Caco-2 (cell line): Measurements from ENCODE around the gene XIRP2. TPM values are rescaled to one million over a fixed set of nuclear protein-coding genes. Genes with fewer than 3 reads are reported as not detected.
A peak's percentile ranks its signal among the peaks of the same experiment; 100 is the strongest.

Source experiments
- BruUV-seq: library from RNA; stranded (reverse); fragments of 400-500 nt; replicated peaks from 2 replicates; lab custom pipeline; 2021; lab: Mats Ljungman, UMichigan
- CTCF ChIA-PET: fragments of 300-600 bp; sonication (Branson Sonifier 250); formaldehyde crosslinking; loops from one replicate; lab custom pipeline; 2022; ENCODE audit warnings: antibody characterized with exemption; lab: Charles Lee
- POLR2A ChIA-PET: fragments of 300-600 bp; sonication (Branson Sonifier 250); formaldehyde crosslinking; loops from one replicate; lab custom pipeline; 2022; ENCODE audit warnings: antibody characterized with exemption; lab: Charles Lee
- DNase-seq, 2 experiments: peaks; one replicate each; pipeline versions ENCODE4 v3.0.0 to v3.0.0-alpha.2; 2020 to 2022
- H3K27me3 ChIP-seq: replicated peaks from 2 replicates; pipeline ENCODE4 v1.6.0; 2011; ENCODE audit warnings: low read length; ENCODE audit not compliant: control insufficient read depth, insufficient read depth
- H3K36me3 ChIP-seq: 2 replicates; pipeline ENCODE4 v1.5.1; 2011; ENCODE audit warnings: low read length; ENCODE audit not compliant: control insufficient read depth, insufficient read depth
- H3K4me1 ChIP-seq: fragments of 250-450 bp; sonication (Bioruptor Pico); 2 replicates; pipeline ENCODE4 v1.5.1; 2020; ENCODE audit warnings: mild to moderate bottlenecking
- H3K4me3 ChIP-seq: 2 replicates; pipeline ENCODE4 v1.5.1; 2011; ENCODE audit warnings: low read depth, mild to moderate bottlenecking, control low read depth, low read length
- H3K9me3 ChIP-seq: fragments of 250-450 bp; sonication (Bioruptor Pico); 2 replicates; pipeline ENCODE4 v1.5.1; 2020; ENCODE audit warnings: mild to moderate bottlenecking, moderate library complexity
- H3K27ac Mint-ChIP-seq: one replicate; pipeline ENCODE4 v1.8.0; 2022; ENCODE audit warnings: mixed read lengths; ENCODE audit not compliant: unreplicated experiment
- H3K27me3 Mint-ChIP-seq: one replicate; pipeline ENCODE4 v1.8.0; 2022; ENCODE audit warnings: mixed read lengths; ENCODE audit not compliant: insufficient read depth, unreplicated experiment
- H3K36me3 Mint-ChIP-seq: one replicate; pipeline ENCODE4 v1.8.0; 2022; ENCODE audit warnings: mild to moderate bottlenecking, mixed read lengths; ENCODE audit not compliant: insufficient read depth, unreplicated experiment
- H3K4me1 Mint-ChIP-seq: one replicate; pipeline ENCODE4 v1.8.0; 2022; ENCODE audit warnings: low read depth, mixed read lengths; ENCODE audit not compliant: unreplicated experiment
- H3K4me3 Mint-ChIP-seq: one replicate; pipeline ENCODE4 v1.8.0; 2022; ENCODE audit warnings: mild to moderate bottlenecking, moderate library complexity, mixed read lengths; ENCODE audit not compliant: unreplicated experiment
- H3K9me3 Mint-ChIP-seq: one replicate; pipeline ENCODE4 v1.8.0; 2022; ENCODE audit warnings: mixed read lengths; ENCODE audit not compliant: unreplicated experiment
- intact Hi-C: fragments of 100-400 bp; cut with micrococcal nuclease; formaldehyde crosslinking; loops from one replicate; pipeline ENCODE4 v1.10.0; 2022; ENCODE audit not compliant: unreplicated experiment
- total RNA-seq: library from RNA; stranded (reverse); gene quantifications from 2 replicates; pipeline ENCODE4 v1.2.3, GENCODE V29; 2022
- TF ChIP-seq, protein P1 (sequence below), 2 experiments: fragments of 200-600 bp in 1 of 2; IDR thresholded peaks; 1 replicate in 1 of 2; 2 replicates in 1 of 2; pipeline versions ENCODE4 v1.5.1 to v1.8.0; 2011 to 2022; ENCODE audit warnings: antibody characterized with exemption in 1 of 2, control low read depth in 1 of 2, inconsistent platforms in 1 of 2, low read depth in 1 of 2, low read length in 1 of 2, mild to moderate bottlenecking in 1 of 2, moderate library complexity in 1 of 2; ENCODE audit not compliant: insufficient read depth in 1 of 2, severe bottlenecking in 1 of 2, unreplicated experiment in 1 of 2

Gene XIRP2
- total RNA-seq, 1 experiment from 2014 or later, result not detected

DNA sequence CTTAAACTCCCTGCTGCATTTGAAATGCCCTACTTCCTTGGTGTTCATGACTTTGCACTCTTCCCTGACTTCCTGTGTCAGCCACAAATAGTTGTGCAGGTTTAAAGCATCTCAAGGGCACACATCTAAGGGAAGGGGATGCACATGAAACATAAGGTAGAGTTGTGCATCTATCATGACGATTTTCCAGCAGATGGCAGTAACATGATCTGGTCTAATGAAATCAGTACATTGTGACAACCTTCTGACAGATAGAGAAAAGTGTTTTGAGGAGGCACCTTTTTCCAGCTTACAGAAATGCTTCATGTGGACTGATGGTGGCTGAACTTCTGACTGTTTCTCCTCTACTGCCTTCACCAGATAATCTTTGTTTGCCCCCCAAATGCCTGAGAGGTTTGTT lies 238.9 kb downstream of the XIRP2 start:
- no peaks in the 10 kb centered on the region for H3K36me3 ChIP-seq
- H3K9me3 ChIP-seq, result no peaks in the 10 kb centered on the region
- Mint-ChIP-seq H3K36me3 (no peaks in the 10 kb centered on the region), H3K9me3 (no peaks in the 10 kb centered on the region), H3K27me3 (peaks cover 2% of the 10 kb centered on the region), H3K27ac (no peak overlapping the region), H3K4me1 (no peaks in the 10 kb centered on the region), H3K4me3 (no peak overlapping the region)
- no TSS peak for BruUV-seq
- intact Hi-C loops, result loop anchor here (1.0 to 5.0 kb wide), 3 partner anchors 85 to 992 kb away; no protein-coding TSS in a partner anchor
- no peak overlapping the region for H3K4me3 ChIP-seq
- no peaks in the 10 kb centered on the region for H3K27me3 ChIP-seq
- DNase-seq, result peak in 1 of 2 experiments; percentile 4
- TF ChIP-seq, protein P1, sequence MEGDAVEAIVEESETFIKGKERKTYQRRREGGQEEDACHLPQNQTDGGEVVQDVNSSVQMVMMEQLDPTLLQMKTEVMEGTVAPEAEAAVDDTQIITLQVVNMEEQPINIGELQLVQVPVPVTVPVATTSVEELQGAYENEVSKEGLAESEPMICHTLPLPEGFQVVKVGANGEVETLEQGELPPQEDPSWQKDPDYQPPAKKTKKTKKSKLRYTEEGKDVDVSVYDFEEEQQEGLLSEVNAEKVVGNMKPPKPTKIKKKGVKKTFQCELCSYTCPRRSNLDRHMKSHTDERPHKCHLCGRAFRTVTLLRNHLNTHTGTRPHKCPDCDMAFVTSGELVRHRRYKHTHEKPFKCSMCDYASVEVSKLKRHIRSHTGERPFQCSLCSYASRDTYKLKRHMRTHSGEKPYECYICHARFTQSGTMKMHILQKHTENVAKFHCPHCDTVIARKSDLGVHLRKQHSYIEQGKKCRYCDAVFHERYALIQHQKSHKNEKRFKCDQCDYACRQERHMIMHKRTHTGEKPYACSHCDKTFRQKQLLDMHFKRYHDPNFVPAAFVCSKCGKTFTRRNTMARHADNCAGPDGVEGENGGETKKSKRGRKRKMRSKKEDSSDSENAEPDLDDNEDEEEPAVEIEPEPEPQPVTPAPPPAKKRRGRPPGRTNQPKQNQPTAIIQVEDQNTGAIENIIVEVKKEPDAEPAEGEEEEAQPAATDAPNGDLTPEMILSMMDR (IDR thresholded peaks at IDR 0.05; ENCODE audit: insufficient read depth in 1 of 2, low read depth in 1 of 2, low read length in 1 of 2, severe bottlenecking in 1 of 2, unreplicated experiment in 1 of 2), result peak in 1 of 2 experiments; percentile 29
- no peaks in the 10 kb centered on the region for H3K4me1 ChIP-seq
- CTCF ChIA-PET, result no interaction called here
- POLR2A ChIA-PET, result no interaction called here

DNA sequence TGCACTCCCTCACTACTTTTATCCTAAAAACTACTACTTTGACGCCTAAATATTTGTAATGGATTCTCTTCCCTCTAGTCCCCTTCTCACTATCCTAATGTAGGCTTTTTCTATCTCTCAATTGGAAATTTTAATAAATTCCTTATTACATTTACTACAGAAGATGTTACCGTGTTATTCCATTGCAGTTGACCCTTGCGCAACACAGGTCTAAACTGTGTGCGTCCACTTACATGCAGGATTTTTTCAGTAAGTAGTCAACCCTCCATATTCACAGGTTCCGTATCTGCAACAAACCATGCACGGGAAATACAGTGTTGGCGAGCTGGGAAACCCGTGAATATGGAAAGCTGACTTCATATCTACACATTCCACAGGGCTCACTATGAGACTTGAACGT lies 239.8 kb downstream of the XIRP2 start:
- no peaks in the 10 kb centered on the region for H3K4me1 Mint-ChIP-seq
- H3K4me3 Mint-ChIP-seq, result no peak overlapping the region
- intact Hi-C loops, result loop anchor here (5.0 kb wide), 1 partner anchor 591 kb away; no protein-coding TSS in a partner anchor
- Histone ChIP-seq H3K4me3 (no peak overlapping the region), H3K36me3 (no peaks in the 10 kb centered on the region), H3K4me1 (no peaks in the 10 kb centered on the region), H3K27me3 (no peaks in the 10 kb centered on the region), H3K9me3 (no peaks in the 10 kb centered on the region)
- CTCF ChIA-PET, result no interaction called here
- POLR2A ChIA-PET, result no interaction called here
- no TSS peak for BruUV-seq
- H3K36me3 Mint-ChIP-seq, result no peaks in the 10 kb centered on the region
- no peaks in the 10 kb centered on the region for H3K9me3 Mint-ChIP-seq
- no peak overlapping the region for H3K27ac Mint-ChIP-seq
- H3K27me3 Mint-ChIP-seq, result peaks cover 2% of the 10 kb centered on the region
- no peak for DNase-seq
- TF ChIP-seq, protein P1 (IDR thresholded peaks at IDR 0.05; ENCODE audit: insufficient read depth in 1 of 2, low read depth in 1 of 2, low read length in 1 of 2, severe bottlenecking in 1 of 2, unreplicated experiment in 1 of 2), result no peak

DNA sequence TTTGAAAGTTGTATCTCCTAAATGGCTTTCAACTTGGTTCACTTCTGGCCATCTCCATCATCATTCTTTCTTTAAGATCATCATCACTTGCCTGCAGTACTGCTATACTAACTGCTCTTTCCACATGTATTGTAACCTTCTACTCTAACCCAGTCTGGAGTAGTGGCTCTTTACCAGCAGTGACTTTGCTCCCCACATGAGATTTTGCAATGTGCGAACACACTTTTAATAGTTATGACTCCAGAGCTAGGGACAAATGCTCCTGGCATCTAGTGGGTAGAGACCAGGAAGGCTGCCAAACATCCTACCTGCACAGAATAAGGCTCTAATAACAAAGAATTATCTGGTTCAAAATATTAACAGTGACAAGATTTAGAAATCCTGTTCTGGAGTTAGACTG lies 243.8 kb downstream of the XIRP2 start:
- TF ChIP-seq, protein P1 (IDR thresholded peaks at IDR 0.05; ENCODE audit: insufficient read depth in 1 of 2, low read depth in 1 of 2, low read length in 1 of 2, severe bottlenecking in 1 of 2, unreplicated experiment in 1 of 2), result no peak
- BruUV-seq, result no TSS peak
- Histone ChIP-seq H3K4me1 (no peaks in the 10 kb centered on the region), H3K4me3 (no peak overlapping the region), H3K9me3 (no peaks in the 10 kb centered on the region), H3K27me3 (no peaks in the 10 kb centered on the region), H3K36me3 (no peaks in the 10 kb centered on the region)
- H3K4me3 Mint-ChIP-seq, result no peak overlapping the region
- no peak for DNase-seq
- ChIA-PET POLR2A (no interaction called here), CTCF (no interaction called here)
- no peaks in the 10 kb centered on the region for H3K9me3 Mint-ChIP-seq
- no peaks in the 10 kb centered on the region for H3K4me1 Mint-ChIP-seq
- no peaks in the 10 kb centered on the region for H3K36me3 Mint-ChIP-seq
- intact Hi-C loops, result no loop called here
- H3K27me3 Mint-ChIP-seq, result peaks cover under 1% of the 10 kb centered on the region
- H3K27ac Mint-ChIP-seq, result no peak overlapping the region
